ENCODE measurements around the gene SLC37A1. TPM values are rescaled to one million over a fixed set of nuclear protein-coding genes. Genes with fewer than 3 reads are reported as not detected.

SLC37A1 gene
- total RNA-seq, 1 donor from 2014 or later, result 24.8 TPM

- DNase-seq (ENCODE audit: extremely low spot score, unreplicated experiment), result no peak
- Mint-ChIP-seq H3K27me3 (peaks cover 8% of the 10 kb centered on the region), H3K36me3 (no peaks in the 10 kb centered on the region), H3K4me3 (no peak overlapping the region), H3K4me1 (ENCODE audit: unreplicated experiment) (peaks cover 6% of the 10 kb centered on the region), H3K9me3 (no peaks in the 10 kb centered on the region), H3K27ac (no peak overlapping the region)
- no peak for TF ChIP-seq CTCF (conservative IDR thresholded peaks at IDR 0.05)
These were observed 22.3 kb upstream of the SLC37A1 start for GRCh38 chr21:42491328-42491727.

GRCh38 chr21:42492201-42492600 is 21.5 kb upstream of the SLC37A1 start:
- H3K27me3 Mint-ChIP-seq, result peaks cover 3% of the 10 kb centered on the region
- no peaks in the 10 kb centered on the region for H3K9me3 Mint-ChIP-seq
- no peak overlapping the region for H3K27ac Mint-ChIP-seq
- TF ChIP-seq CTCF (conservative IDR thresholded peaks at IDR 0.05), result no peak
- no peaks in the 10 kb centered on the region for H3K36me3 Mint-ChIP-seq
- H3K4me1 Mint-ChIP-seq (ENCODE audit: unreplicated experiment), result peaks cover 11% of the 10 kb centered on the region
- H3K4me3 Mint-ChIP-seq, result no peak overlapping the region
- DNase-seq (ENCODE audit: extremely low spot score, unreplicated experiment), result no peak

- no peak for TF ChIP-seq CTCF (conservative IDR thresholded peaks at IDR 0.05)
- Mint-ChIP-seq H3K9me3 (no peaks in the 10 kb centered on the region), H3K4me1 (ENCODE audit: unreplicated experiment) (peaks cover 11% of the 10 kb centered on the region), H3K36me3 (no peaks in the 10 kb centered on the region), H3K27ac (peak overlapping the region; percentile 0), H3K27me3 (peaks cover under 1% of the 10 kb centered on the region), H3K4me3 (no peak overlapping the region)
- DNase-seq (ENCODE audit: extremely low spot score, unreplicated experiment), result peak; percentile 27
These were observed 20.3 kb upstream of the SLC37A1 start for GRCh38 chr21:42493109-42494060.

GRCh38 chr21:42495027-42495426 is 18.6 kb upstream of the SLC37A1 start:
- H3K27ac Mint-ChIP-seq, result no peak overlapping the region
- no peaks in the 10 kb centered on the region for H3K9me3 Mint-ChIP-seq
- H3K4me3 Mint-ChIP-seq, result no peak overlapping the region
- H3K4me1 Mint-ChIP-seq (ENCODE audit: unreplicated experiment), result peaks cover 11% of the 10 kb centered on the region
- no peaks in the 10 kb centered on the region for H3K36me3 Mint-ChIP-seq
- DNase-seq (ENCODE audit: extremely low spot score, unreplicated experiment), result no peak
- no peaks in the 10 kb centered on the region for H3K27me3 Mint-ChIP-seq
- no peak for TF ChIP-seq CTCF (conservative IDR thresholded peaks at IDR 0.05)

GRCh38 chr21:42495765-42496119 is 17.9 kb upstream of the SLC37A1 start:
- H3K27ac Mint-ChIP-seq, result peak overlapping the region; percentile 95
- TF ChIP-seq CTCF (conservative IDR thresholded peaks at IDR 0.05), result peak; percentile 29
- no peaks in the 10 kb centered on the region for H3K36me3 Mint-ChIP-seq
- H3K4me3 Mint-ChIP-seq, result peak overlapping the region; percentile 89
- peaks cover 11% of the 10 kb centered on the region for H3K4me1 Mint-ChIP-seq (ENCODE audit: unreplicated experiment)
- DNase-seq (ENCODE audit: extremely low spot score, unreplicated experiment), result no peak
- H3K9me3 Mint-ChIP-seq, result no peaks in the 10 kb centered on the region
- no peaks in the 10 kb centered on the region for H3K27me3 Mint-ChIP-seq

Data from type B pancreatic cell (in vitro differentiated cells).